H9 (cell line): Measurements from ENCODE around the gene TBC1D1. TPM values are rescaled to one million over a fixed set of nuclear protein-coding genes. Genes with fewer than 3 reads are reported as not detected.

Source experiments
- DNase-seq: peaks from one replicate; pipeline ENCODE4 v3.0.0-alpha.2; 2017
- H2AFZ ChIP-seq: one replicate; pipeline ENCODE4 v1.6.1; 2013; ENCODE audit warnings: mild to moderate bottlenecking, low read length, control low read depth, moderate library complexity
- H2AK5ac ChIP-seq: 2 replicates; pipeline ENCODE4 v1.6.1; 2013; ENCODE audit warnings: low read length, control low read depth, mixed read lengths; ENCODE audit not compliant: insufficient read length
- H2BK120ac ChIP-seq: one replicate; pipeline ENCODE4 v1.6.1; 2013; ENCODE audit warnings: low read depth, mild to moderate bottlenecking, low read length, control low read depth, inconsistent platforms; ENCODE audit not compliant: poor library complexity, severe bottlenecking
- H2BK12ac ChIP-seq: 2 replicates; pipeline ENCODE4 v1.6.1; 2013; ENCODE audit warnings: low read length, control low read depth, mixed read lengths, low read depth; ENCODE audit not compliant: insufficient read length
- H2BK15ac ChIP-seq: 2 replicates; pipeline ENCODE4 v1.6.1; 2013; ENCODE audit warnings: low read depth, low read length, control low read depth
- H2BK20ac ChIP-seq: one replicate; pipeline ENCODE4 v1.6.1; 2013; ENCODE audit warnings: low read depth, mild to moderate bottlenecking, low read length, control low read depth, inconsistent platforms; ENCODE audit not compliant: poor library complexity, severe bottlenecking
- H2BK5ac ChIP-seq: 2 replicates; pipeline ENCODE4 v1.6.1; 2013; ENCODE audit warnings: low read length, control low read depth, mixed read lengths; ENCODE audit not compliant: insufficient read length
- H3K14ac ChIP-seq: 2 replicates; pipeline ENCODE4 v1.6.1; 2013; ENCODE audit warnings: low read length, control low read depth; ENCODE audit not compliant: insufficient read depth
- H3K18ac ChIP-seq: 2 replicates; pipeline ENCODE4 v1.6.1; 2013; ENCODE audit warnings: low read depth, mild to moderate bottlenecking, mixed read lengths, low read length, control low read depth; ENCODE audit not compliant: insufficient read length
- H3K23ac ChIP-seq: 2 replicates; pipeline ENCODE4 v1.6.1; 2013; ENCODE audit warnings: low read length, control low read depth, mixed read lengths, low read depth; ENCODE audit not compliant: insufficient read length
- H3K23me2 ChIP-seq: 2 replicates; pipeline ENCODE4 v1.6.1; 2013; ENCODE audit warnings: low read depth, mild to moderate bottlenecking, mixed read lengths, low read length, control low read depth; ENCODE audit not compliant: insufficient read length, poor library complexity, severe bottlenecking
- H3K27ac ChIP-seq: 2 replicates; pipeline ENCODE4 v1.5.1; 2013; ENCODE audit warnings: low read length, control low read depth, mixed read lengths, low read depth; ENCODE audit not compliant: insufficient read length
- H3K27me3 ChIP-seq: 2 replicates; pipeline ENCODE4 v1.6.1; 2013; ENCODE audit warnings: low read length, control low read depth, inconsistent platforms; ENCODE audit not compliant: insufficient read depth
- H3K4ac ChIP-seq: 2 replicates; pipeline ENCODE4 v1.6.1; 2013; ENCODE audit warnings: low read depth, mild to moderate bottlenecking, control low read depth, inconsistent platforms, low read length, moderate library complexity
- H3K4me1 ChIP-seq: 2 replicates; pipeline ENCODE4 v1.6.1; 2013; ENCODE audit warnings: low read length, control low read depth, inconsistent platforms; ENCODE audit not compliant: insufficient read depth
- H3K4me2 ChIP-seq: 2 replicates; pipeline ENCODE4 v1.6.1; 2013; ENCODE audit warnings: low read length, control low read depth, mixed read lengths; ENCODE audit not compliant: insufficient read length, insufficient read depth
- H3K56ac ChIP-seq: 2 replicates; pipeline ENCODE4 v1.6.1; 2013; ENCODE audit warnings: low read depth, mild to moderate bottlenecking, mixed read lengths, low read length, control low read depth; ENCODE audit not compliant: insufficient read length
- H3K79me1 ChIP-seq: 2 replicates; pipeline ENCODE4 v1.6.1; 2013; ENCODE audit warnings: low read depth, mild to moderate bottlenecking, moderate library complexity, low read length, control low read depth, inconsistent platforms; ENCODE audit not compliant: insufficient read depth, poor library complexity, severe bottlenecking
- H3K79me2 ChIP-seq: 2 replicates; pipeline ENCODE4 v1.6.1; 2013; ENCODE audit warnings: low read length, control low read depth, inconsistent platforms; ENCODE audit not compliant: insufficient read depth
- H3K9ac ChIP-seq: 2 replicates; pipeline ENCODE4 v1.6.1; 2013; ENCODE audit warnings: low read length, control low read depth, mixed read lengths; ENCODE audit not compliant: insufficient read length; ENCODE audit errors: extremely low read depth
- H3K9me3 ChIP-seq: one replicate; pipeline ENCODE4 v1.6.1; 2013; ENCODE audit warnings: low read depth, low read length, inconsistent platforms; ENCODE audit not compliant: control insufficient read depth
- H3T11ph ChIP-seq: one replicate; pipeline ENCODE4 v1.6.1; 2013; ENCODE audit warnings: mild to moderate bottlenecking, low read length, control low read depth, inconsistent platforms
- H4K20me1 ChIP-seq: one replicate; pipeline ENCODE4 v1.6.1; 2013; ENCODE audit not compliant: control insufficient read depth, insufficient read length, insufficient read depth
- H4K5ac ChIP-seq: 2 replicates; pipeline ENCODE4 v1.6.1; 2013; ENCODE audit warnings: low read depth, mild to moderate bottlenecking, mixed read lengths, low read length, control low read depth; ENCODE audit not compliant: insufficient read length
- H4K8ac ChIP-seq: replicated peaks from 2 replicates; pipeline ENCODE4 v1.6.1; 2013; ENCODE audit warnings: low read length, control low read depth, mixed read lengths, low read depth; ENCODE audit not compliant: insufficient read length
- H4K91ac ChIP-seq: 2 replicates; pipeline ENCODE4 v1.6.1; 2013; ENCODE audit warnings: low read depth, mild to moderate bottlenecking, moderate library complexity, mixed read lengths, low read length, control low read depth; ENCODE audit not compliant: insufficient read length
- H3K27ac Mint-ChIP-seq, 3 experiments: 2 replicates in 2 of 3; 3 replicates in 1 of 3; pipeline ENCODE4 v1.8.0; 2020 to 2021; ENCODE audit warnings: mixed read lengths in 3 of 3, mild to moderate bottlenecking in 1 of 3, moderate library complexity in 1 of 3
- H3K27me3 Mint-ChIP-seq: 2 replicates; pipeline ENCODE4 v1.8.0; 2021; ENCODE audit warnings: low read depth, mild to moderate bottlenecking, moderate library complexity, mixed read lengths
- H3K36me3 Mint-ChIP-seq, 3 experiments: 2 replicates in 2 of 3; 3 replicates in 1 of 3; pipeline ENCODE4 v1.8.0; 2020 to 2021; ENCODE audit warnings: low read depth in 3 of 3, mixed read lengths in 3 of 3; ENCODE audit not compliant: insufficient read depth in 1 of 3
- H3K4me1 Mint-ChIP-seq, 2 experiments: 2 replicates each; pipeline ENCODE4 v1.8.0; 2020; ENCODE audit warnings: mixed read lengths in 2 of 2
- H3K4me3 Mint-ChIP-seq, 2 experiments: 2 replicates in 1 of 2; 3 replicates in 1 of 2; pipeline ENCODE4 v1.8.0; 2020 to 2021; ENCODE audit warnings: mild to moderate bottlenecking in 2 of 2, mixed read lengths in 2 of 2, moderate library complexity in 1 of 2
- H3K9me3 Mint-ChIP-seq, 2 experiments: 2 replicates in 1 of 2; 3 replicates in 1 of 2; pipeline ENCODE4 v1.8.0; 2020; ENCODE audit warnings: mild to moderate bottlenecking in 2 of 2, mixed read lengths in 2 of 2, moderate library complexity in 1 of 2
- CTCF ChIP-seq: fragments of 200-600 bp; sonication (generic); conservative IDR thresholded peaks from 3 replicates; pipeline ENCODE4 v1.8.0; 2021; ENCODE audit warnings: antibody characterized with exemption, mild to moderate bottlenecking
- WGBS: extraction: QIAGEN DNeasy Blood & Tissue Kit; methylation state at CpG from one replicate; pipeline ENCODE4 v1.1.7; 2013; ENCODE audit warnings: missing lambda C conversion rate, low lambda C conversion rate, mixed read lengths; ENCODE audit not compliant: insufficient read length; ENCODE audit errors: extremely low coverage; 5-methylcytosine and 5-hydroxymethylcytosine counted together
- total RNA-seq: library from RNA; stranded (reverse); gene quantifications from 2 replicates; pipeline ENCODE4 v1.2.1, GENCODE V29; 2021

The TBC1D1 gene
- total RNA-seq, 1 experiment from 2014 or later: 109 TPM

GRCh38 chr4:37910091-37910486, 19.2 kb downstream of the TBC1D1 start:
- no peaks in the 10 kb centered on the region for H3K36me3 Mint-ChIP-seq
- TF ChIP-seq CTCF: no peak
- no peak for DNase-seq
- Histone ChIP-seq H4K20me1 (no peaks in the 10 kb centered on the region), H3T11ph (no peak overlapping the region), H2BK15ac (no peak overlapping the region), H3K27ac (no peak overlapping the region), H3K27me3 (no peaks in the 10 kb centered on the region), H2BK120ac (no peak overlapping the region), H3K56ac (no peak overlapping the region), H3K23me2 (no peaks in the 10 kb centered on the region), H4K8ac (no peak overlapping the region), H3K79me1 (no peaks in the 10 kb centered on the region), H3K9ac (no peak overlapping the region), H3K9me3 (no peaks in the 10 kb centered on the region), H3K4me2 (no peak overlapping the region), H4K91ac (no peak overlapping the region), H2BK20ac (no peak overlapping the region), H3K23ac (no peak overlapping the region), H2BK12ac (no peak overlapping the region), H3K14ac (no peak overlapping the region), H4K5ac (no peak overlapping the region), H3K79me2 (no peaks in the 10 kb centered on the region), H3K18ac (no peak overlapping the region), H3K4me1 (no peaks in the 10 kb centered on the region), H2AFZ (no peak overlapping the region), H2AK5ac (no peak overlapping the region), H2BK5ac (no peak overlapping the region), H3K4ac (no peak overlapping the region)
- no peak overlapping the region for H3K27ac Mint-ChIP-seq
- no peaks in the 10 kb centered on the region for H3K27me3 Mint-ChIP-seq
- H3K4me3 Mint-ChIP-seq: no peak overlapping the region
- H3K4me1 Mint-ChIP-seq: peaks cover 5 to 19% of the 10 kb centered on the region in 2 experiments; a peak in 3 of 4 replicates
- no CpG with 5 or more reads among the region's 1 CpG for WGBS
- no peaks in the 10 kb centered on the region for H3K9me3 Mint-ChIP-seq
